ENCODE data around the gene SESN3.
"Not testable (repeated sequence)": the region's sequence is repeated elsewhere in the genome, so short reads cannot be mapped to it uniquely, and the experiment has no call there.

SESN3 gene

GRCh38 chr11:95248666-95249467 is 17.9 kb upstream of the SESN3 start:
- DNase-seq (ENCODE audit: low read depth), result no peak

GRCh38 chr11:95247883-95248282 is 16.9 kb upstream of the SESN3 start:
- DNase-seq (ENCODE audit: low read depth), result no peak

GRCh38 chr11:95247127-95247684 is 16.2 kb upstream of the SESN3 start:
- no peak for DNase-seq (ENCODE audit: low read depth)

- DNase-seq (ENCODE audit: low read depth), result no peak
Measured at GRCh38 chr11:95245581-95245980, 14.6 kb upstream of the SESN3 start.

- DNase-seq (ENCODE audit: low read depth), result no peak
Measured at GRCh38 chr11:95245038-95245437, 14.0 kb upstream of the SESN3 start.

GRCh38 chr11:95243673-95244072 is 12.7 kb upstream of the SESN3 start:
- no peak for DNase-seq (ENCODE audit: low read depth)

- DNase-seq (ENCODE audit: low read depth), result no peak
Measured at GRCh38 chr11:95242845-95243605, 12.0 kb upstream of the SESN3 start.

- no peak for DNase-seq (ENCODE audit: low read depth)
Measured at GRCh38 chr11:95242091-95242844, 11.3 kb upstream of the SESN3 start.

- no peak for DNase-seq (ENCODE audit: low read depth)
Measured at GRCh38 chr11:95241681-95242081, 10.7 kb upstream of the SESN3 start.

GRCh38 chr11:95239871-95240649 is 9.1 kb upstream of the SESN3 start:
- DNase-seq (ENCODE audit: low read depth), result no peak

GRCh38 chr11:95232666-95233065 is 1.7 kb upstream of the SESN3 start:
- DNase-seq (ENCODE audit: low read depth), result no peak

- peak; percentile 59 for DNase-seq (ENCODE audit: low read depth)
Measured at GRCh38 chr11:95231881-95232605, 1.0 kb upstream of the SESN3 start.

- DNase-seq (ENCODE audit: low read depth), result no peak
Measured at GRCh38 chr11:95230810-95231126, 234 bp downstream of the SESN3 start.

- no peak for DNase-seq (ENCODE audit: low read depth)
Measured at GRCh38 chr11:95229993-95230809, 801 bp downstream of the SESN3 start.

GRCh38 chr11:95229199-95229992 is 1.6 kb downstream of the SESN3 start:
- no peak for DNase-seq (ENCODE audit: low read depth)

- DNase-seq (ENCODE audit: low read depth), result no peak
Measured at GRCh38 chr11:95228081-95228749, 2.8 kb downstream of the SESN3 start.

- not testable (repeated sequence) for DNase-seq (ENCODE audit: low read depth)
Measured at GRCh38 chr11:95227060-95227459, 3.9 kb downstream of the SESN3 start.

- no peak for DNase-seq (ENCODE audit: low read depth)
Measured at GRCh38 chr11:95222817-95223216, 8.2 kb downstream of the SESN3 start.

GRCh38 chr11:95219599-95219998 is 11.4 kb downstream of the SESN3 start:
- DNase-seq (ENCODE audit: low read depth), result no peak

All from activated T-cell treated with anti-CD3 and anti-CD28 coated beads for 48 hours (primary cell).